Right ventricle myocardium superior (tissue), 1 donor: ENCODE results near the gene LRIT3. TPM values are rescaled to one million over a fixed set of nuclear protein-coding genes. Genes with fewer than 3 reads are reported as not detected.

ENCODE experiments used
- ATAC-seq: fragments of 200-7000 bp; cut with Tn5 transposase; one replicate; pipeline ENCODE4 v1.9.1; 2020; ENCODE audit warnings: mild to moderate bottlenecking; ENCODE audit not compliant: poor library complexity
- DNase-seq: peaks from one replicate; pipeline ENCODE4 v3.0.0-alpha.2; 2020
- intact Hi-C: fragments of 100-400 bp; cut with DNase I; formaldehyde crosslinking; loops from one replicate; pipeline ENCODE4 v1.11.2; 2022
- long read RNA-seq: library from polyadenylated mRNA; unstranded; transcript quantifications from one replicate; pipeline ENCODE4 v2.0.0, GENCODE V29; 2021
- total RNA-seq: library from RNA; stranded (reverse); fragmentation: NEBNext Ultra II Directional; extraction: Animal tissue kit (Norgen Biotek cat#: 25700); gene quantifications from one replicate; pipeline ENCODE4 v1.2.1, GENCODE V29; 2021
- donor health status: DM: no; HTN: yes; CAD: no; lungs with severe emphysema.

Gene LRIT3, protein sequence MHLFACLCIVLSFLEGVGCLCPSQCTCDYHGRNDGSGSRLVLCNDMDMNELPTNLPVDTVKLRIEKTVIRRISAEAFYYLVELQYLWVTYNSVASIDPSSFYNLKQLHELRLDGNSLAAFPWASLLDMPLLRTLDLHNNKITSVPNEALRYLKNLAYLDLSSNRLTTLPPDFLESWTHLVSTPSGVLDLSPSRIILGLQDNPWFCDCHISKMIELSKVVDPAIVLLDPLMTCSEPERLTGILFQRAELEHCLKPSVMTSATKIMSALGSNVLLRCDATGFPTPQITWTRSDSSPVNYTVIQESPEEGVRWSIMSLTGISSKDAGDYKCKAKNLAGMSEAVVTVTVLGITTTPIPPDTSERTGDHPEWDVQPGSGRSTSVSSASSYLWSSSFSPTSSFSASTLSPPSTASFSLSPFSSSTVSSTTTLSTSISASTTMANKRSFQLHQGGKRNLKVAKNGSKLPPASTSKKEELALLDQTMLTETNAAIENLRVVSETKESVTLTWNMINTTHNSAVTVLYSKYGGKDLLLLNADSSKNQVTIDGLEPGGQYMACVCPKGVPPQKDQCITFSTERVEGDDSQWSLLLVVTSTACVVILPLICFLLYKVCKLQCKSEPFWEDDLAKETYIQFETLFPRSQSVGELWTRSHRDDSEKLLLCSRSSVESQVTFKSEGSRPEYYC
- not detected for total RNA-seq
- long read RNA-seq = 0 reads

- no peak for ATAC-seq
- no peak for DNase-seq
- intact Hi-C loops = no loop called here
These were observed at the start of gene LRIT3 for GRCh38 chr4:109847896-109848442. Gene LRIT3 (plus strand): TSS chr4:109848107. CDS start chr4:109848202, 95 bp downstream.

DNA sequence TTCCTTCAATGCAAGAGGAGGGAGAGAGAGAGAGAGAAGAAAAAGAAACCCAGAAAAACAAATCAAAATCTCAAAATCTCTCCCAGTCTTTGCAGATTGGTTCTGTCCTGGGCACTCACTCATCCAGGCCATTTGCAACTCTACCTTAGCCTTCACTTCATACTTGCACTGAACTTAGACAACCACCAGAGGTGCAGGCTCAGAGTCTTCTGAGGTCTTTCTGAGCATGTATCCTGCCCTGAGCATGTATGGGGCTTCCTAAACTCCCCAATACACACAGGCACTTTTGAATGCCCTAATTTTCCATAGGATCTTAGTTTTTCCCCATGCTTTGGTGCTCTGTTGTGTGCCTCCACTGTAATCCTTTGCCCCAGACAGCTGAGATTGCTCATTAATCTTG, 49.0 kb upstream of the LRIT3 start:
- DNase-seq = no peak
- no peak for ATAC-seq
- intact Hi-C loops = no loop called here

DNA sequence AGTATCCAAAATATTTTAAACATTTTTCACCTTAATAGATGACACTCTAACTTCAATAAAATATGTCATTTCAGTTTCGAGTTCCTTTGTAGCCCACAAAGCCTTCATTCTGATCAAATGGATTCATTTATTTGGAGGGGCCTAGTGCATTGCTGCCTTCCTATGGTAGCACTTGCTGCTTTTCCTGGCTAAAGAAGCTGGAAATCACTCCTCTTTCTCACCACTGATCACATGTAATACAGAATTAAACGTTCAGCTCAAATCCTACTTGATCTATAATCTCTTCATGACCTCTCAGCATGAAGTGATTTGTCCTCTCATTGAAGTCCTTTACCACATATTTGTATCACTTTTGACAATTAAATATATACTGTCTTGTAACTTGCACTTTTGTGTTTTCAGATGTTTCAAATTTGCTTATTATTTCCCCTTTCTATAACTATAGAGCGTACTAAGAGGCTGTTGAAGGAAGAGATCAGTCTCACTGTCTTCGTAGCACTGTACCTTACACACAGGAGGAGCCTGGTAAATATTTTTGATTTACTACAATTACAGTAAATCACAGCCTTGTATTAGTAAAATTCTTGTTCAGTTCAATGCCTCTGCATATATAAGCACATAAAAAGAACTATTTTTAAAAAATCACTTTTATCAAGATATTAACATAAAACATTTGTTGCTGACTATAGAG, 46.7 kb upstream of the LRIT3 start:
- intact Hi-C loops = no loop called here
- DNase-seq (no peak), ATAC-seq (no peak)

DNA sequence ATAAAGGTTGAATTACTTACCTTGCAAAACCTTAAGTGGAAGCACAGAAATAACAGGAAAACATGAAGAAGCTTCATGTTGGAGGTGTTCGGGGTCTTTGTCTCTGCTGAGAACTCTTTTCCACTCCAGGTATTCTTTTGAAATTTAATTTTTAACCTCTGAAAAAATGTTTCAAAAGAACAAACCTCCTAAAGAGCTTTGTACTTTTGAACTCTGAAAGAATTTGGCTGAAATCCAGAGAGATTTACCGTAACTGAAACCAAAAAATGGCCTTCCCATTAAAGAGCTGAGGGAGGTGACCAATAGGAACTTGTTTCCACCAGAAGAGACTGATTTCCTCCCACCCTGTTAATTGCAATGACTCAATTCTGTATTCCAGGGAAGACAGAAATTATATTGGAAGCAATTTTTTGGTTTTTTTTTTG, 46.0 kb upstream of the LRIT3 start, which contains the start of gene CFI:
CFI (minus strand) TSS at position 105 of the 425 bp plus-strand sequence; CDS start at position 77, 28 bp downstream.
- ATAC-seq (peak; percentile 52), DNase-seq (no peak)
- intact Hi-C loops = no loop called here

DNA sequence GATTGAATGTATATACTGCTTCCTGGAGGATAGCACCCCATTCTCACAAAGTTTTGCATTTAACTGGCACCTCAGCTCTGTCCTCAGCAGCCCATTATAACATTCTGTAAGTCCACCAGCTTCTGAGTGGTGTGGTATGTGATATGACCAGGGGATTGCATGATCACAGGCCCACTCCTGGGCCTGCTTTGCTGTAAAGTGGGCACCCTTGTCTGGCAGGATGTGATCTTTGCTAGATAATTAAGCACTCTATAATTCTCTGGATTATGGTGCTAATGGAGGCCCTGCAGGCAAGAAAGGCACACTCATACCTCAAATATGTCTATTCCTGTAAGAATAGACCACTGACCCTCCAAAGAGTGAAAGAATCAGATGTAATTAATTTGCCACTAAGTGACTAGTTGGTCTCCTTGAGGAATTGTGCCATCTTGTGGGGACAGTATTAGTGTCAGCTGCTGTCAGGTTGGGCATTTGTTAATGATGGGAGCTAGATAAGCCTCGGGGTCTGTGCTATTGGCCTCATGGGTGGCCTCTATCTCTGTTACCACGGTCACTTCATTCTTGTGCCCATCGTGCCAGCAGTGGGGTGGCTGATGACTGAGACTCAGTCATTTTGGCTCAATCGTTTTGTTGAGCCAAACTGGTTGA, 43.9 kb upstream of the LRIT3 start:
- ATAC-seq = peak; percentile 59
- intact Hi-C loops = no loop called here

DNA sequence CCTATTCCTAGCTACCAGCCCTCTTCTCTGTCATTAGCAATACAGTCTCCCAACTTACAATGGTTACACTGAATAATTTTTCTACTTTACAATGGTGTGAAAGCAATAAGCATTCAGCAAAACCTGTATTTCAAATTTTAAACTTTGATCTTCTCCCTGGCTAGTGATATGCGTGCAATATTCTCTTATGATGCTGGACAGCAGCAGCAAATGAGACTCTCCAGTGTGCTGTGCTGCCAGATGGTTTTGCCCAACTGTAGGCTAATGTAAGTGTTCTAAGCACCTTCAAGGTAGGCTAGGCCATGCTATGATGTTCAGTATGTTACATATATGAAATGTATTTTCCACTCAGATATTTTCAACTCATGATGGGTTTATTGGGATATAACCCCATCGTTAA, 38.3 kb upstream of the LRIT3 start:
- DNase-seq = no peak
- ATAC-seq = no peak
- intact Hi-C loops = no loop called here

More for the DNA sequence above, 43.9 kb upstream of the LRIT3 start:
- no peak for DNase-seq

DNA sequence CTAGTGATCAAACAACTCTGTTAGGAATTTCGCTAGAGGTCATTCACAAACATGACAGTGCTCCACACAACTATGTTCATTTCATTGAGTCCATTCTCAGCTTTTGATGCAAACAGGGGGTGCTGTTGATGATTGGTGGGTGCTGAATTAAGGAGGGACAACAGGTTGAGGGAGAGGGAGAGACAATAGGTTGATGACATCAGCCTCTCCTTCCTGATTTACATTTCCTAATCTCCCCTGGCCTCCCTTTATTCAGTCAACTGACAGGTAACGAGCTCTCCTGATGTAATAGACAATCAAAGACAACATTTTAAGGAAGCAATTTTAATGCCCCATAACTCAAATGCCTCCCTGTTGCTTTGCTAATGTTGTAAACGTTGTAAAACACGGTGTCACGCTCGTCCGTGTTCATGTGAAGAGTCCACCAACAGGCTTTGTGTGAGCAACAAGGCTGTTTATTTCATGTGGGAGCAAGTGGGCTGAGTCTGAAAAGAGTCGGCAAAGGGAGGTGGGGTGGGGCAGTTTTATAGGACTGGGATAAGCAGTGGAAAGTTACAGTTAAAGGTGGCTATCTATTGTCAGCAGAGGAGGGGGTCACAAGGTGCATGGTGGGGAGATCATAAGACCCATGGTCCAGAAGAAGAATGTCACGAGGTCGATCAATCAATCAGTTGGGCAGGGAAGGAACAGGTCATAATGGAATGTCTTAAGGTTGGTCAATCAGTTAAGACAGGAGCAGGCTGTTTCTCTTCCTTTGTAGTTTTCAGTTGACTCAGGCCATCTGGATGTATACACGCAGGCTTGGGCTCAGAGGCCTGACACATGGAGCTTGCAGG, 37.1 kb upstream of the LRIT3 start:
- ATAC-seq = no peak
- DNase-seq = no peak
- intact Hi-C loops = no loop called here

- no peak for ATAC-seq
- intact Hi-C loops = no loop called here
- no peak for DNase-seq
These were observed 36.2 kb upstream of the LRIT3 start for GRCh38 chr4:109811707-109812106.

GRCh38 chr4:109815151-109816081, 32.5 kb upstream of the LRIT3 start, which contains the start of gene GAR1:
Gene GAR1 (plus strand): TSS chr4:109815762. CDS start chr4:109816165, 403 bp downstream.
- peak; percentile 94 for DNase-seq
- peak; percentile 100 for ATAC-seq
- intact Hi-C loops = loop anchor here (5.0 kb wide), 2 partner anchors 113 to 393 kb away; partner anchors contain the start of gene CASP6

GRCh38 chr4:109816082-109816442, 31.8 kb upstream of the LRIT3 start:
- no peak for DNase-seq
- no peak for ATAC-seq
- intact Hi-C loops = loop anchor here (5.0 kb wide), 2 partner anchors 114 to 394 kb away; partner anchors contain the start of gene CASP6

DNA sequence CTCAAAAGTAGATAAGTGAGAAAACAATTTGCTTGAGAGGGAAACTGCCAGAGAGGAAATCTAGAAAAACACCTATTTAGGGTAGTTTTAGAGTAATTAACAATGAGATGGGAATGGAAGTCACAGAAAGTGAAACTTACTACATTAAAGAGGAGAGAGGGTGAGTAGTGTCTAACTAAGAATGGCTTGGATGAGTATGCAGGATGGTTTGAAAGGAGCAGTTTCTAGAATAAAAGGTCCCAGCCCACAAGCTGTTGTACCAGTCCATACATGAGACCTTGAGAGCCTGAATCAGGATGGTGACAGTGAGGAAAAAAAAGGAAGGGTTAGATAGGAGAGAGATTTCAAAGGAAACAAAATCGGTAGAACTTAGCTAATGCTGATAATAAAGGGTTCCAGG, 31.0 kb upstream of the LRIT3 start:
- ATAC-seq (no peak), DNase-seq (no peak)
- intact Hi-C loops = loop anchor here (5.0 kb wide), 2 partner anchors 115 to 395 kb away; partner anchors contain the start of gene CASP6

DNA sequence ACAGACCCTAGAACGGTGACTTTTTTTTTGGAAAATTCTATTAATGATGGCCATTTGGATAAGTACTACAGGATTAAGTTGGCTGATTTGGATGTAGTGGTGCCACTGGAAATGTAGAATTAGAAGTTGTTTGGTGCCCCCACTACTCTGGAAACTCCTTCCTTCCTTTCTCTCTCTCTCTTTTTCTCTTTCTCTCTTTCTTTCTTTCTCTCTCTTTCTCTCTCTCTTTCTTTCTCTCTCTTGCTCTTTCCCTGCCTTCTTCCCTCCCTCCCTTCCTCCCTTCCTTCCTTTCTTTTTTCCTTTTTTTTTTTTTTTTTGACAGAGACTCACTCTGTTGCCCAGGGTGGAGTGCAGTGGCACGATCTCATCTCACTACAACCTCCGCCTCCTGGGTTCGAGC, 29.6 kb upstream of the LRIT3 start:
- intact Hi-C loops = loop anchor here (5.0 kb wide), 2 partner anchors 116 to 396 kb away; partner anchors contain the start of gene CASP6
- DNase-seq (no peak), ATAC-seq (no peak)

DNA sequence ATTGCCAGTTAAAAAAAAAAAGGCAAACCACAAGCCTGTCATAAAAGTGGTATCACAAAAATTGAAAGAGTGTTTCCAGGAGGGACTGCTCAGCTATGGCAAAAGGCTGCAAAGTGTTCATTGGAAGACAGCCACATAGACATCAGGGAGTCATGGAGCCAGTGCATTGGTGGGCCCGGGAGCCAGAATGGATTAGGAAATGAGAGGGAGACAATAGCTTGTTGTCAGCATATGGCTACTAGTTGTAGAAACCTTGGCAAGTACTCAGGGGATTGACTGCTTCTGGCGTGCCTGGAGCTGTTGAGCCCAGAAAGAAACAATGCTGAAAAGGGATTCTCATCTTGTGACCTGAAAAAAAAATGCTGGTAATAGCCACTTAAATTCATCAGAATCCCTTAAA, 27.3 kb upstream of the LRIT3 start:
- intact Hi-C loops = no loop called here
- no peak for ATAC-seq
- DNase-seq = no peak

DNA sequence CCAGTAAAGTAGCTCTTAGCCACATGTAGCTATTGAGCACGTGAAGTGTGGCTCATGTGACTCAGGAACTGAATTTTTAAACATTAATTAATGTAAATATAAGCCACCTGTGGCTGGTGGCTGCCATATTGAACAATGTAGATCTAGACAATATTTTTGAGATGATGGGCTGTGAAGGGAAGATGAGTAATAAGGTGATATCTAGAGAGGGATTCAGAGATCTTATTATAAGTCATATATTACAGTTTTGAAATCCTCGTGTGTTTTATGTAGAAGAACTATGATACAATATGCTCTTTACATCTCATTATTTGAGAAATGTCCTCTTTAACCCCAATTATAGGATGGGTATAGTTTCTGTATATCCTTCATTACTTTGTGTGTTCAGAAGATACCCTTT, 26.7 kb upstream of the LRIT3 start:
- ATAC-seq = no peak
- DNase-seq = no peak
- intact Hi-C loops = no loop called here

- intact Hi-C loops = no loop called here
- ATAC-seq (no peak), DNase-seq (no peak)
These were observed 21.2 kb upstream of the LRIT3 start for GRCh38 chr4:109826719-109827118.

- ATAC-seq (no peak), DNase-seq (no peak)
- intact Hi-C loops = no loop called here
These were observed 20.2 kb upstream of the LRIT3 start, which contains the start of gene RRH for GRCh38 chr4:109827672-109828071. Gene RRH (plus strand): TSS chr4:109827972. CDS start chr4:109828028, 56 bp downstream.
